ENCODE data around the gene B4GALNT1. TPM values are rescaled to one million over a fixed set of nuclear protein-coding genes. Genes with fewer than 3 reads are reported as not detected.
A peak's percentile ranks its signal among the peaks of the same experiment; 100 is the strongest.

The B4GALNT1 gene
- total and polyA plus RNA-seq, 11 donors: 1.9 to 8.8 (median 5.7) TPM

- ATAC-seq: no peak
- no peaks in the 10 kb centered on the region for H3K9me3 ChIP-seq
- H3K36me3 ChIP-seq: no peaks in the 10 kb centered on the region
- WGBS, 4 donors: 72 to 85% (median 77%) methylated on average over 2 of the region's 2 CpGs
- no peak overlapping the region for H3K27ac ChIP-seq
- DNase-seq: no peak
- no peak overlapping the region for H3K4me3 ChIP-seq
- H3K27me3 ChIP-seq: peaks cover 0 to 24% (median 3%) of the 10 kb centered on the region in 9 donors
- H3K4me1 ChIP-seq: peaks cover 0 to 7% (median under 1%) of the 10 kb centered on the region in 12 donors
- intact Hi-C loops (cut with DNase I): loop anchor here in 3 of 10 donors (10.0 kb wide), 3 partner anchors 110 to 320 kb away; partner anchors contain the start of genes AGAP2 (in 2 of the 3) and OS9 (in 1 of the 3)
- no peak for TF ChIP-seq POLR2A (IDR thresholded peaks at IDR 0.05)
- TF ChIP-seq CTCF (IDR thresholded peaks at IDR 0.05): no peak
Measured at GRCh38 chr12:57585156-57585555, 47.8 kb downstream of the B4GALNT1 start.

- Histone ChIP-seq H3K36me3 (no peaks in the 10 kb centered on the region), H3K4me1 (peaks cover 0 to 7% (median 0%) of the 10 kb centered on the region in 12 donors), H3K9me3 (no peaks in the 10 kb centered on the region), H3K27ac (no peak overlapping the region), H3K4me3 (no peak overlapping the region), H3K27me3 (peaks cover 0 to 24% (median 3%) of the 10 kb centered on the region in 9 donors)
- DNase-seq (no peak), ATAC-seq (no peak)
- TF ChIP-seq CTCF (IDR thresholded peaks at IDR 0.05): no peak
- TF ChIP-seq POLR2A (IDR thresholded peaks at IDR 0.05): no peak
- intact Hi-C loops (cut with DNase I): loop anchor here in 5 of 10 donors (1.0 to 10.0 kb wide), 8 partner anchors 36 to 320 kb away; partner anchors contain the start of genes AGAP2 (in 2 of the 5) and OS9 (in 2 of the 5)
Measured at GRCh38 chr12:57584690-57585089, 48.3 kb downstream of the B4GALNT1 start.

- 90 to 97% (median 94%) methylated on average over 2 of the region's 2 CpGs for WGBS, 4 donors
- intact Hi-C loops (cut with DNase I): loop anchor here in 5 of 10 donors (1.0 to 10.0 kb wide), 8 partner anchors 36 to 321 kb away; partner anchors contain the start of genes AGAP2 (in 2 of the 5) and OS9 (in 2 of the 5)
- no peak for ATAC-seq
Measured at GRCh38 chr12:57584050-57584449, 49.0 kb downstream of the B4GALNT1 start.

GRCh38 chr12:57583008-57583831 lies 49.8 kb downstream of the B4GALNT1 start:
- intact Hi-C loops (cut with DNase I): loop anchor here (1.0 to 10.0 kb wide), 11 partner anchors 38 to 322 kb away; partner anchors contain the start of genes AGAP2 (in 2 of the 10), B4GALNT1 (in 2 of the 10) and OS9 (in 2 of the 10)
- Histone ChIP-seq H3K27me3 (peaks cover 0 to 22% (median 3%) of the 10 kb centered on the region in 9 donors), H3K4me1 (peaks cover 0 to 7% (median 0%) of the 10 kb centered on the region in 12 donors), H3K9me3 (no peaks in the 10 kb centered on the region), H3K27ac (no peak overlapping the region), H3K4me3 (no peak overlapping the region), H3K36me3 (no peaks in the 10 kb centered on the region)
- DNase-seq (peak in 4 of 5 donors; percentile 56 to 74 (median 60)), ATAC-seq (peak; percentile 81 to 96 (median 93))
- 45 to 50% (median 48%) methylated on average over 13 of the region's 13 CpGs for WGBS, 4 donors
- TF ChIP-seq POLR2A (IDR thresholded peaks at IDR 0.05) (no peak), CTCF (IDR thresholded peaks at IDR 0.05) (peak; percentile 89 to 96 (median 95))

More at GRCh38 chr12:57584050-57584449, 49.0 kb downstream of the B4GALNT1 start:
- Histone ChIP-seq H3K27ac (no peak overlapping the region), H3K4me3 (no peak overlapping the region), H3K36me3 (no peaks in the 10 kb centered on the region), H3K4me1 (peaks cover 0 to 7% (median 0%) of the 10 kb centered on the region in 12 donors), H3K27me3 (peaks cover 0 to 24% (median 3%) of the 10 kb centered on the region in 9 donors), H3K9me3 (no peaks in the 10 kb centered on the region)
- no peak for TF ChIP-seq POLR2A (IDR thresholded peaks at IDR 0.05)
- DNase-seq: no peak
